Neural progenitor cell (in vitro differentiated cells): Measurements from ENCODE around the gene APBB2. TPM values are rescaled to one million over a fixed set of nuclear protein-coding genes. Genes with fewer than 3 reads are reported as not detected.

ENCODE experiments used
- DNase-seq: peaks from one replicate; pipeline ENCODE4 v3.0.0-alpha.2; 2016; ENCODE audit warnings: low spot score
- H2AFZ ChIP-seq: fragments of 200-600 bp; sonication (generic); replicated peaks from 2 replicates; pipeline ENCODE4 v1.6.1; 2016; ENCODE audit warnings: antibody characterized with exemption
- H3F3A ChIP-seq: fragments of 200-600 bp; sonication (generic); 2 replicates; pipeline ENCODE4 v1.6.1; 2016; ENCODE audit warnings: antibody characterized with exemption, low read depth
- H3K27ac ChIP-seq: fragments of 200-600 bp; sonication (generic); 2 replicates; pipeline ENCODE4 v1.5.1; 2016; ENCODE audit warnings: mild to moderate bottlenecking
- H3K27me3 ChIP-seq: fragments of 200-600 bp; sonication (generic); 2 replicates; pipeline ENCODE4 v1.6.1; 2016; ENCODE audit warnings: mild to moderate bottlenecking, moderate library complexity
- H3K36me3 ChIP-seq: fragments of 200-600 bp; sonication (generic); 2 replicates; pipeline ENCODE4 v1.5.1; 2016
- H3K4me1 ChIP-seq: fragments of 200-600 bp; sonication (generic); 2 replicates; pipeline ENCODE4 v1.6.1; 2016; ENCODE audit warnings: mixed run types
- H3K4me2 ChIP-seq: fragments of 200-600 bp; sonication (generic); 2 replicates; pipeline ENCODE4 v1.6.1; 2016
- H3K4me3 ChIP-seq: fragments of 200-600 bp; sonication (generic); 2 replicates; pipeline ENCODE4 v1.5.1; 2016
- H3K79me2 ChIP-seq: fragments of 200-600 bp; sonication (generic); 2 replicates; pipeline ENCODE4 v1.6.1; 2016; ENCODE audit warnings: low read depth
- H3K9ac ChIP-seq: fragments of 200-600 bp; sonication (generic); 2 replicates; pipeline ENCODE4 v1.6.1; 2016
- H3K9me3 ChIP-seq: fragments of 200-600 bp; sonication (generic); 2 replicates; pipeline ENCODE4 v1.5.1; 2016; ENCODE audit warnings: low read depth
- H4K20me1 ChIP-seq: fragments of 200-600 bp; sonication (generic); 2 replicates; pipeline ENCODE4 v1.6.1; 2016; ENCODE audit warnings: low read depth
- H3K27ac Mint-ChIP-seq: 3 replicates; pipeline ENCODE4 v1.8.0; 2021; ENCODE audit warnings: mixed read lengths
- H3K27me3 Mint-ChIP-seq: 2 replicates; pipeline ENCODE4 v1.8.0; 2022; ENCODE audit warnings: low read depth, mild to moderate bottlenecking, inconsistent platforms, moderate library complexity, mixed read lengths; ENCODE audit not compliant: insufficient read depth
- H3K36me3 Mint-ChIP-seq: 3 replicates; pipeline ENCODE4 v1.8.0; 2021; ENCODE audit warnings: mixed read lengths
- H3K4me1 Mint-ChIP-seq: 3 replicates; pipeline ENCODE4 v1.8.0; 2021; ENCODE audit warnings: mixed read lengths
- H3K4me3 Mint-ChIP-seq: 3 replicates; pipeline ENCODE4 v1.8.0; 2021; ENCODE audit warnings: mild to moderate bottlenecking, moderate library complexity, mixed read lengths
- H3K9me3 Mint-ChIP-seq: 3 replicates; pipeline ENCODE4 v1.8.0; 2020; ENCODE audit warnings: mixed read lengths
- CTCF ChIP-seq: fragments of 200-600 bp; sonication (generic); IDR thresholded peaks from 2 replicates; pipeline ENCODE4 v1.5.1; 2017; ENCODE audit warnings: antibody characterized with exemption, mild to moderate bottlenecking
- EZH2 ChIP-seq: fragments of 200-600 bp; sonication (generic); IDR thresholded peaks from 2 replicates; pipeline ENCODE4 v1.6.1; 2017; ENCODE audit warnings: antibody characterized with exemption, mild to moderate bottlenecking, moderate library complexity
- EZH2phosphoT487 ChIP-seq: fragments of 200-600 bp; sonication (generic); IDR thresholded peaks from 2 replicates; pipeline ENCODE4 v1.6.1; 2017; ENCODE audit warnings: antibody characterized with exemption
- total RNA-seq: library from RNA; depleted of rRNA; stranded (reverse); fragments of >200 nt; gene quantifications from 2 replicates; pipeline ENCODE4 v1.2.3, GENCODE V29; 2015; ENCODE audit warnings: low replicate concordance

The APBB2 gene
- total RNA-seq, 1 donor from 2014 or later: 83.2 TPM

GRCh38 chr4:40856840-40857362 lies 357.4 kb downstream of the APBB2 start:
- peaks cover 9% of the 10 kb centered on the region for H3K4me1 ChIP-seq
- H3K79me2 ChIP-seq: peaks cover 41% of the 10 kb centered on the region
- Mint-ChIP-seq H3K4me3 (peak overlapping the region; percentile 92), H3K27me3 (peaks cover 7% of the 10 kb centered on the region), H3K27ac (peak overlapping the region; percentile 38), H3K9me3 (peaks cover 3% of the 10 kb centered on the region), H3K4me1 (peaks cover 22% of the 10 kb centered on the region), H3K36me3 (peaks cover 18% of the 10 kb centered on the region)
- H3K9me3 ChIP-seq: no peaks in the 10 kb centered on the region
- peak; percentile 92 for DNase-seq
- no peaks in the 10 kb centered on the region for H3K27me3 ChIP-seq
- no peak for TF ChIP-seq EZH2
- TF ChIP-seq EZH2phosphoT487: no peak
- TF ChIP-seq CTCF: no peak
- H4K20me1 ChIP-seq: peaks cover 14% of the 10 kb centered on the region
- no peak overlapping the region for H3K27ac ChIP-seq
- H2AFZ ChIP-seq: peak overlapping the region; percentile 96
- no peaks in the 10 kb centered on the region for H3K36me3 ChIP-seq
- peaks cover 13% of the 10 kb centered on the region for H3F3A ChIP-seq
- H3K4me2 ChIP-seq: peak overlapping the region; percentile 91
- no peak overlapping the region for H3K9ac ChIP-seq
- peak overlapping the region; percentile 80 for H3K4me3 ChIP-seq

- Mint-ChIP-seq H3K36me3 (peaks cover 18% of the 10 kb centered on the region), H3K4me3 (peak overlapping the region; percentile 92), H3K9me3 (peaks cover 3% of the 10 kb centered on the region), H3K27ac (peak overlapping the region; percentile 76), H3K27me3 (peaks cover 9% of the 10 kb centered on the region), H3K4me1 (peaks cover 22% of the 10 kb centered on the region)
- no peak for DNase-seq
- Histone ChIP-seq H3K4me2 (peak overlapping the region; percentile 91), H2AFZ (peak overlapping the region; percentile 96), H3K27ac (no peak overlapping the region), H3K79me2 (peaks cover 47% of the 10 kb centered on the region), H3K4me3 (peak overlapping the region; percentile 80), H3K36me3 (no peaks in the 10 kb centered on the region), H3K9ac (no peak overlapping the region), H3K4me1 (peaks cover 9% of the 10 kb centered on the region), H3K27me3 (no peaks in the 10 kb centered on the region), H4K20me1 (peaks cover 14% of the 10 kb centered on the region), H3K9me3 (no peaks in the 10 kb centered on the region), H3F3A (peaks cover 13% of the 10 kb centered on the region)
- no peak for TF ChIP-seq EZH2phosphoT487
- no peak for TF ChIP-seq EZH2
- no peak for TF ChIP-seq CTCF
These were observed 358.0 kb downstream of the APBB2 start for GRCh38 chr4:40856277-40856839.

- no peak overlapping the region for H2AFZ ChIP-seq
- no peak overlapping the region for H3K4me3 ChIP-seq
- H4K20me1 ChIP-seq: peaks cover 39% of the 10 kb centered on the region
- Mint-ChIP-seq H3K9me3 (peaks cover 3% of the 10 kb centered on the region), H3K36me3 (peaks cover 18% of the 10 kb centered on the region), H3K4me1 (peaks cover 46% of the 10 kb centered on the region), H3K27me3 (peaks cover 4% of the 10 kb centered on the region), H3K27ac (no peak overlapping the region), H3K4me3 (no peak overlapping the region)
- no peaks in the 10 kb centered on the region for H3K36me3 ChIP-seq
- H3K79me2 ChIP-seq: peaks cover 88% of the 10 kb centered on the region
- no peak overlapping the region for H3K27ac ChIP-seq
- H3K9me3 ChIP-seq: no peaks in the 10 kb centered on the region
- peaks cover 21% of the 10 kb centered on the region for H3F3A ChIP-seq
- DNase-seq: no peak
- TF ChIP-seq EZH2: no peak
- no peak for TF ChIP-seq EZH2phosphoT487
- no peak for TF ChIP-seq CTCF
- H3K4me2 ChIP-seq: no peak overlapping the region
- H3K9ac ChIP-seq: no peak overlapping the region
- H3K27me3 ChIP-seq: no peaks in the 10 kb centered on the region
- peaks cover 29% of the 10 kb centered on the region for H3K4me1 ChIP-seq
These were observed 363.8 kb downstream of the APBB2 start for GRCh38 chr4:40850496-40850895.
